ENCODE measurements around the gene SIL1. TPM values are rescaled to one million over a fixed set of nuclear protein-coding genes. Genes with fewer than 3 reads are reported as not detected.
"Not testable (repeated sequence)": the region's sequence is repeated elsewhere in the genome, so short reads cannot be mapped to it uniquely, and the experiment has no call there.

Gene SIL1
- total RNA-seq, 4 donors from 2014 or later: 17.4 to 122 (median 58.3) TPM

DNA sequence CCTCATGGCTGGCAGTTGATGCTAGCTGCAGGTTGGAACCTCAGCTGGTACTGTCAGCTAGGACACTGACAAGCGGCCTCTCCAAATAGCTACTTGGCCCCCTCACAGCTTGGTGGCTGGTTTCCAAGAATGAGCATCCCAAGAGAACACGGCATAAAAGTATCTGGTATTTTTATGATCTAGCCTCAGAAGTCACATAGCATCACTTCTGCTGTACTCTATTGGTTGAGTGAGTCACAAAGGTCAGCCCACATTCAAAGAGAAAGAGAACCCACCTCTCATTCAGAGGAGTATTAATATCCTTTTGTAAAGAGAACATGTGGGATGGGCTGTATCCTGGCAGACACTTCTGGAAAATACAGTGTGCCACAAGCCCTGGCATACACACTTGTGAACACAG is 6.0 kb upstream of the SIL1 start:
- intact Hi-C loops (cut with DNase I; ENCODE audit: low total_unique reads): no loop called here
- no peak for DNase-seq

DNA sequence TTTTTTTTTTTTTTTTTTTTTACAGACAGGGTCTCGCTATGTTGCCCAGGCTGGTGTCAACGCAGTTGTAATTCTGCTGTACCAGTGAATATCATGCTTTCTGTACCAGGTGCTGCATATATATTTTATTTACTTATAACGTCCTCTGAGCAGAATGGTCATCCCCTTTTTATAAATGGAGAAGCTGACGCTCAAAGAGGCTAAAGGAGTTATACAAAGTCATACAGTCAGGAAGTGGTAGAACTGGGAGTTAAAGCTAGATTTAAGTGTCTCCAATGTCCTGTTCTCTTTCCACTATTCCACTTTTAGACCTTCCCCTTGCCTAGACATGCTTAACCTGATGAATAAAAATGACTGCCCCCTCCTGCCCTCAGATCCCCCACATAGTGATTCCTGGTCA is 1.2 kb upstream of the SIL1 start:
- Histone ChIP-seq H3K27me3 (no peaks in the 10 kb centered on the region), H3K4me1 (no peaks in the 10 kb centered on the region), H3K27ac (peak overlapping the region; percentile 31 to 95), H3K9me3 (no peaks in the 10 kb centered on the region), H3K4me3 (no peak overlapping the region), H3K36me3 (no peaks in the 10 kb centered on the region)
- no peak for DNase-seq
- TF ChIP-seq POLR2A (IDR thresholded peaks at IDR 0.05): no peak
- TF ChIP-seq, protein P1, sequence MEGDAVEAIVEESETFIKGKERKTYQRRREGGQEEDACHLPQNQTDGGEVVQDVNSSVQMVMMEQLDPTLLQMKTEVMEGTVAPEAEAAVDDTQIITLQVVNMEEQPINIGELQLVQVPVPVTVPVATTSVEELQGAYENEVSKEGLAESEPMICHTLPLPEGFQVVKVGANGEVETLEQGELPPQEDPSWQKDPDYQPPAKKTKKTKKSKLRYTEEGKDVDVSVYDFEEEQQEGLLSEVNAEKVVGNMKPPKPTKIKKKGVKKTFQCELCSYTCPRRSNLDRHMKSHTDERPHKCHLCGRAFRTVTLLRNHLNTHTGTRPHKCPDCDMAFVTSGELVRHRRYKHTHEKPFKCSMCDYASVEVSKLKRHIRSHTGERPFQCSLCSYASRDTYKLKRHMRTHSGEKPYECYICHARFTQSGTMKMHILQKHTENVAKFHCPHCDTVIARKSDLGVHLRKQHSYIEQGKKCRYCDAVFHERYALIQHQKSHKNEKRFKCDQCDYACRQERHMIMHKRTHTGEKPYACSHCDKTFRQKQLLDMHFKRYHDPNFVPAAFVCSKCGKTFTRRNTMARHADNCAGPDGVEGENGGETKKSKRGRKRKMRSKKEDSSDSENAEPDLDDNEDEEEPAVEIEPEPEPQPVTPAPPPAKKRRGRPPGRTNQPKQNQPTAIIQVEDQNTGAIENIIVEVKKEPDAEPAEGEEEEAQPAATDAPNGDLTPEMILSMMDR (IDR thresholded peaks at IDR 0.05): no peak
- intact Hi-C loops (cut with DNase I; ENCODE audit: low total_unique reads): no loop called here

More for the DNA sequence above, 6.0 kb upstream of the SIL1 start:
- Histone ChIP-seq H3K27ac (no peak overlapping the region), H3K9me3 (no peaks in the 10 kb centered on the region), H3K4me3 (no peak overlapping the region), H3K36me3 (no peaks in the 10 kb centered on the region), H3K27me3 (no peaks in the 10 kb centered on the region), H3K4me1 (no peaks in the 10 kb centered on the region)
- no peak for TF ChIP-seq POLR2A (IDR thresholded peaks at IDR 0.05)
- TF ChIP-seq, protein P1 (IDR thresholded peaks at IDR 0.05): no peak

DNA sequence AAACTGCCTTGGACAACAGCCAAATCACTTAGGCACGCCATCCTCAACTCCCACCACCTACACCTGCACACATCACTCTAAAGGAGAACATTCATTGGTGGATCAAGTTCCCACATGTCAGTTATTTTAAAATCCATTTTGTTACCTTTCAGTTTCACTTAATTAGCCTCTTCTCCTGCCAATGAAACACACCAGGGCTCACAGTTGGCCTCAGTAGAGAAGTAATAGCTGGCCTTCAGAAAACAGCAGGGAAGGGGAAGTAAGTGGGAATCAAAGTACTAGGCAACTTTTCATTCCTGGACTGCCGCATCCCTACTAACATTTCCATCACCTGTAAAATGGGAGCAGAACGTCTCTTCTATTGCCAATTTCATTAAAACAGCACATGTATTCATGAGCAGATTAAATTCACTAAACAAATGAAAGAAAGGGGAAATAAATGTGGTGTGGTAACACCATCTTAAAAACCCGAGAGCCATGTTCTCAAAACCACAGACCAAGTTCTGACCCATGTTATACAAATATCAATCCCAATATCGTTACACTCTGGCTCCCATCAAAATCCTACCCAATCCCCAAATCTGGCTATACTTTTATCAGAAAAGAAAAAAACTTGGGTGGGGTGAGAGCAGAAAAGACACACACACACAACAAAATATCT is 1.7 kb downstream of the SIL1 start:
- Histone ChIP-seq H3K27ac (peak overlapping the region; percentile 95 to 97), H3K4me3 (no peak overlapping the region), H3K4me1 (no peaks in the 10 kb centered on the region), H3K27me3 (no peaks in the 10 kb centered on the region), H3K36me3 (no peaks in the 10 kb centered on the region), H3K9me3 (no peaks in the 10 kb centered on the region)
- intact Hi-C loops (cut with DNase I; ENCODE audit: low total_unique reads): no loop called here
- DNase-seq: no peak
- TF ChIP-seq, protein P1 (IDR thresholded peaks at IDR 0.05): no peak
- TF ChIP-seq POLR2A (IDR thresholded peaks at IDR 0.05): no peak

DNA sequence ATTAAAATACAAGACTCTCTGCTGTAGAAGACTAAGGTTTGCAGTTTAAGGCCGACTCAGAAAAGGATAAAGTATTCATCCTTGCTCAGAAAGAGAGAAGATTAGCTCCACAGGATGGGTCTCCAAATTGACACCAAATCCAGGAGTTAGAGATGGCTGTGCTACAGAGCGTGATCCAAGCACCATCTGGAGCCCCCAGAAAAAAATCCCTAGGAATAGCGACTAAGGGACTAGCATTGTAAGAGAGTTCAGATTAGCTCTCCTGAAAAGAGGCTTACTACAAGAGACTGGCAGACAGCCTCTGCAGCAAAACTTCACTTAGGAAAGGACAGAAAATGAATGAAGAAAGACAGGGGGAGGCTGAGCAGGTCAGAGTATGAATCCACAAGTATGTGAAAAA is 3.7 kb downstream of the SIL1 start:
- Histone ChIP-seq H3K27ac (no peak overlapping the region), H3K4me1 (no peaks in the 10 kb centered on the region), H3K4me3 (no peak overlapping the region), H3K9me3 (no peaks in the 10 kb centered on the region), H3K27me3 (no peaks in the 10 kb centered on the region), H3K36me3 (no peaks in the 10 kb centered on the region)
- TF ChIP-seq, protein P1 (IDR thresholded peaks at IDR 0.05): no peak
- no peak for TF ChIP-seq POLR2A (IDR thresholded peaks at IDR 0.05)
- no peak for DNase-seq
- intact Hi-C loops (cut with DNase I; ENCODE audit: low total_unique reads): no loop called here

DNA sequence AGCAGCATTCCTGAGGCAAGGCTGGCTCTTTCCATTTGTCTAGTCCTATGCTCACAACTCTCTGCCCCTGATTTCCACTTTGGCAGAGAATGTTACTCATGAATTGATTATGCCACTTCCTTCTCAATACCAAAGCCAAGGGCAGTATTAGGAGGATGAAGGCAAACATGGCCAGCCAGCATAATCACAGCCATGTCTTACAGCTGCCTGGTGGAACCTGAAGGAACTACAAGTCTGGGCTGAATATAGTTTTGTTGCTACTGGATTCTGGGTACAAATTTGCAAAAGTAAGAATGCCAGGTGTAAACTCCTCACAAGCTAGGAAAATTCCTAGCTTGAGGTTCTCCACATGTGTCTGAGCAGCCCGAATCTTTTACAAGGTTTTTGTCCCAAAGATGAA is 4.2 kb downstream of the SIL1 start:
- Histone ChIP-seq H3K36me3 (no peaks in the 10 kb centered on the region), H3K4me3 (no peak overlapping the region), H3K4me1 (no peaks in the 10 kb centered on the region), H3K27me3 (no peaks in the 10 kb centered on the region), H3K9me3 (no peaks in the 10 kb centered on the region), H3K27ac (no peak overlapping the region)
- TF ChIP-seq, protein P1 (IDR thresholded peaks at IDR 0.05): no peak
- TF ChIP-seq POLR2A (IDR thresholded peaks at IDR 0.05): no peak
- DNase-seq: no peak
- intact Hi-C loops (cut with DNase I; ENCODE audit: low total_unique reads): no loop called here

DNA sequence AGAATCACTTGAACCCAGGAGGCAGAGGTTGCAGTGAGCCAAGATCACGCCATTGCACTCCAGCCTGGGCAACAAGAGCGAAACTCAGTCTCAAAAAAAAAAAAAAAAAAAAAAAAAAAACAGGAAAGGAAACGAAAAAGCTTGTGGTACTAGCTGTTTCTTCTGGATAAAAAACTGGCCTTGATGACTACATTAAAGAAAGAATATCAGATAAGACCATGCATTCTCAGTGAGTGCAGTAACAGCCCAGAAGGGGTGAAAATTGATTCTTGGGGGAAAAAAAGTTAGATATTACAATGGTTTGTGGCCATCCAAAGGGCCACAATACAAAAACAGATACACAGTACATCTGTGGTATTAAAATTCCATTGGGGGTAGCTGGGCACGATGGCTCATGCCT is 5.3 kb downstream of the SIL1 start:
- H3K9me3 ChIP-seq; H3K4me3 ChIP-seq; H3K4me1 ChIP-seq; H3K27me3 ChIP-seq; H3K27ac ChIP-seq; H3K36me3 ChIP-seq; DNase-seq; intact Hi-C loops (cut with DNase I; ENCODE audit: low total_unique reads): not testable (repeated sequence)

DNA sequence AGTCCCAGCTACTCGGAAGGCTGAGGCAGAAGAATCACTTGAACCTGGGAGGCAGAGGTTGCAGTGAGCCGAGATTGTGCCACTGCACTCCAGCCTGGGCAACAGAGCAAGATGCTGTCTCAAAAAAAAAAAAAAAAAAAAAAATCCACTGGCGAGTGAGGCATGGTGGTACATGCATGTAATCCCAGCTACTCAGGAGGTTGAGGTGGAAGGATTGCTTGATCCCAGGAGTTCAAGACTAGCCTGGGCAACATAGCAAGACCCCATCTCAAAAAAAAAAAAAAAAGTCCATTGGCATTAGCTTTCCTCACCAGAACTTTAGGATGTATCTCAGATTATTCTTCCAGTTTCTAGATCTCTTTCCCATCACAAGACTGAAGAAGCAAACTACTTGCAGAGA is 6.2 kb downstream of the SIL1 start:
- H3K36me3 ChIP-seq; H3K4me3 ChIP-seq; H3K27me3 ChIP-seq; H3K9me3 ChIP-seq; H3K4me1 ChIP-seq; DNase-seq; intact Hi-C loops (cut with DNase I; ENCODE audit: low total_unique reads); H3K27ac ChIP-seq: not testable (repeated sequence)

All from uterus (tissue), 4 donors.